ENCODE results near the gene SLC4A3.
"Not testable (repeated sequence)": the region's sequence is repeated elsewhere in the genome, so short reads cannot be mapped to it uniquely, and the experiment has no call there.

The SLC4A3 gene

DNA sequence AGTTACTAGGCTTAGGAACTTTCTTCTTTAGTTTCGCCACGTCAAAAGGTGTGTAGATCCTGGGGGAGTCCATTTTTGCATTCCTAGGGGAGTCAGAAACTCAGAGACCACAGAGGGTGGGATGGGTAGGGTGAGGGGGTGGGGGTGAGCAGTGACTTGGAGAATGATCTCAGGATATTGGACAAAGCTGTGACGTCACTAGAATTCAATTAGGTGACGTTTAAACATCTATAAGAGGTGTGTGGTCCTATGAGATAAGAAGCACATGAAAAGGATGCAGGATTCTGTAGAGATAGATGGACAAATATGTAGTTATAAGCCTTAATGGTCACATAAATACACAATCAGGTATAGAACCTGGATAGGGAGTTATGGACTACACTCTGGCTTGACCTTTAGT, 21.5 kb downstream of the SLC4A3 start:
- DNase-seq, result no peak

DNA sequence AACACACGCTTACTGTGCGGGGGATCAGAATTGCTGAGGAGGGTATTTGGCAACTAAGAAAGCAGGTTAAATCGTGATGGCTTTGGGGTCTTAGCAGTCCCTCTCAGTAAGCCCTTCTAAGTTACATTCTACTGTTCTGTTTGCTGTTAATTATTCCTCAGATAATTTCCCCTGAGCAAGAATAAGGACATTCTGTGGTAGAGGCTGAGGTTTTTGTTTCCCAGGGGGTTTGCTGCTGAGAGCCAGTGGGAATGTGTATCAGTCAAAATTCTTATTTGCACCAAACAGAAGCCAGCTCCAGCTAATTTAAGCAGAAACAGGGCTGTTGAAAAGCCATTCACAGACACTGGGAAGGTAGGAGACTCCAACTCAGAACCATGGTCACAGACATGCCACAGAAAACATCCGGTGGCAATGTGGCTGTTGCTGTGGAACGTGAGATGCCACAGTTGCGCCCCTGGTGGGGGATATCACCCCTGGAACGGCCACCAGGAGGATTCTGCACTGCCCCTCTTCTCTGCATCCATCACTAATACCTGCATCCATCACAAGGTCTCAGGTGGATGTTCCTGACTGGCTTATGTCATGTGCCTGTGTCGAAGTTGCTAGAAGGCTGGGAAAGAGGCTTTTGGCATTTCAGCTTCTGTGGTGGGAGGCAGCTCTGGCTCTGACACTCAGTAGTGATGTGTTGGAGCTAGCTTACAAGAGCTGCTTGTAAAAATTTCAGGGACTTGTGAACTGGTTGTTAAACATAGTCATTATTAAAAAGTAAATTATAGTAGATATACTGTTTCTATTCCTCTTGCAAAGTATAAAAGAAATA, 23.2 kb downstream of the SLC4A3 start:
- no peak for DNase-seq

DNA sequence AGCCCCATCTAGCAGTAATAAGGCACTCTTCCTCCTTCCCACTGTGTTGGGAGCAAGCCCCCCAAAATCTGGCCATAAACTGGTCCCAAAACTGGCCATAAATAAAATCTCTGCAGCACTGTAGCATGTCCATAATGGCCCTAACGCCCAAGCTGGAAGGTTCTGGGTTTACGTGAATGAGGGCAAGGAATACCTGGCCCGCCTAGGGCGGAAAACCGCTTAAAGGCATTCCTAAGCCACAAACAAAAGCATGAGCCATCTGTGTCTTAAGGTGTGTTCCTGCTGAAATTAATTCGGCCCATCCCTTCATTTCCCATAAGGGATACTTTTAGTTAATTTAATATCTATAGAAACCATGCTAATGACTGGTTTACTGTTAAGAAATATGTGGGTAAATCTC, 24.2 kb downstream of the SLC4A3 start:
- not testable (repeated sequence) for DNase-seq

- DNase-seq, result no peak
These were observed 29.1 kb downstream of the SLC4A3 start for GRCh38 chr2:219656526-219656925.

GRCh38 chr2:219658196-219658846, 30.9 kb downstream of the SLC4A3 start:
- DNase-seq, result no peak

- no peak for DNase-seq
These were observed 31.4 kb downstream of the SLC4A3 start for GRCh38 chr2:219658874-219659273.

DNA sequence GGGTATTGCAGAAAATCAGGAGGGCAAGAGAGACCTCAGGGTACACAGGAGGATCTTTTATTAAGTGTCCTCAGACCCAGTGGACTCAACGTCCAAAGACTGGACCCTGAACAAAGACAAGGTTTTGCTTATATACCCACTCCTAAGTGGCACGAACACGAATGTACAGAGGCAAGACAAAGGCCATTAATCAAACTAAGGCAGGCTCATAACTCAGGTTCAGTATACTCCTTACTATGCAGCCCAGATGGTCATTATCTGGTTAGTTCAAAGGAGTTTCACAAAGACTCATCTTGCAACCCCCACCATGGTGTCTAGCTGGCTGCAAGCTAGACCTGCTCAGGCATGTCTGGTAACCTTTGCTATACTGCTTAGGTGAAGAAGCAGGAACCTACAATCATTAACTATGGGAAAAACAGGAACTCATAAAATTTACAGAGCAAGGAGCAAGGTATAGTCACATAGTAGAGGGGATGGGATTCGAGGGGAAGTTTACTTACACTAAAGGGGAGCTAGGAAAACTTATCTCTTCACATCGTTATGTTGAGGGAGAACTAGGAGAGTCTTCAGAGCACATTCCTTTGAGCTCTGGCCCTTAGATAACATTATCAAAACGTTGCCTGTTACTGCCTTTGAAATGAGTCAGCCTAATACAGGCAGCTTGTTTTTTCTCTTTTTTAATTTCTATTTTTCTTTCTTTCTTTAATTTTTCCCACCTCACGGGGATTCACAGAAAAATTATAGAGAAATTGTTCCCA, 33.9 kb downstream of the SLC4A3 start:
- DNase-seq, result no peak

- no peak for DNase-seq
These were observed 34.5 kb downstream of the SLC4A3 start for GRCh38 chr2:219661955-219662395.

- DNase-seq, result no peak
These were observed 35.1 kb downstream of the SLC4A3 start for GRCh38 chr2:219662566-219662965.

GRCh38 chr2:219663116-219663762, 35.8 kb downstream of the SLC4A3 start:
- DNase-seq, result no peak

GRCh38 chr2:219664041-219664440, 36.6 kb downstream of the SLC4A3 start:
- DNase-seq, result no peak

DNA sequence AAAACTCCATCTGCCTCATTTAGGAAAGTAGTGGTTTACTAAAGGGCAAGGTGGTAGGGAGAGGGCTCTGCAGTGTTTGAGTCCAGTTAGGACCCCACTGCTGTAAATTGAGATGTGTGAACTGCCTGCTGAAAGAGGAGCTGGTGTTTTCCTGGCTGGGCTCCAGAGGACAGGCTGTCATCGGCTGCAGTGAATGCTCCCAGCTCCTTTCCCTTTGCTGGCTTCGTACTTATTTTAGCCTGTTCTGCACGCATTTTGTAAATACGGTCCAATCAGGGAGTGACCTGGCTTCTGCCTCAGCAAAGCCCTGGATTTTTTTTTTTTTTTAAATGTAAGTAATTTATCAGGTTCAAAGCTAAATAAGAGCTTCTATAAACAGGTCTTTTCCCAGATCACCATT, 37.5 kb downstream of the SLC4A3 start:
- DNase-seq, result no peak

- no peak for DNase-seq
These were observed 38.5 kb downstream of the SLC4A3 start for GRCh38 chr2:219665926-219666325.

GRCh38 chr2:219668316-219668715, 40.9 kb downstream of the SLC4A3 start:
- no peak for DNase-seq

DNA sequence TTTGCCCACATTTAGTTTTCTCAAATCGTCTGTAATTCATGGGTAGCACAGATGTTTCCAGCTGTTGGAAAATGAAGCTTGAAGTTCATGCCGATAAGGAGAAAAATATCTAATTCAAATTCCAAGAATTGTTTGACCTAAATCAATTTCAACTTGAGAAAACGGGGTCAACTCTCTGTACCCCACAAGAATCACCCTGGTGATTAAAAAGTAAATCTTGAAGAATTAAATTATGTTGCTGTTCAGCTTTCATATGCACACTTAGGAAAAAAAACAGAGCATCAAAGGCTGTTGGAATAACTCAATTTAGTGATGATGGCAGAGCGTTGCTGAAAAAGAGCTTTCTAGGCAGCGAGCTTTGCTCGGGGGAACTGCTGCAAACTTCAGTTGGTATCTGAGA, 43.0 kb downstream of the SLC4A3 start:
- DNase-seq, result no peak

- no peak for DNase-seq
These were observed 43.8 kb downstream of the SLC4A3 start for GRCh38 chr2:219671279-219671678.

DNA sequence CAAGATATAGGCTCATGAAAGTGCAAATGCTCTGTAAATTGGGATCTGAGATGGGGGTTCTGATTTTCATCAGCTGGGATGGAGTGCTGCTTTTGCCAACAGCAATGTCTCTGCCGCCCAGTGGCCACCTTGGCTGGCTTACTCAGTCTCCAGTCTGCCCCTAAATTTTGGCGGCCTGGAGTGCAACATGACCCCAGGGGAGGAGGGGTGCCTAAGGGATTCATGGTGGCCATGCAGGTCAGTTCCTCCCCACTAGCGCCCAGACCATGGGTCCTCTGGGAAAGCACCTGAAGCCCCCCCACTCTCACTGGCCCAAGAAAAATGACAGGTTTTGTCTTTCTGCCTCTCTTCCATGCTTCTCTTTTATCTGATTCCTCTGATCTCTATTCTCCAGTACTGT, 45.0 kb downstream of the SLC4A3 start:
- no peak for DNase-seq

DNA sequence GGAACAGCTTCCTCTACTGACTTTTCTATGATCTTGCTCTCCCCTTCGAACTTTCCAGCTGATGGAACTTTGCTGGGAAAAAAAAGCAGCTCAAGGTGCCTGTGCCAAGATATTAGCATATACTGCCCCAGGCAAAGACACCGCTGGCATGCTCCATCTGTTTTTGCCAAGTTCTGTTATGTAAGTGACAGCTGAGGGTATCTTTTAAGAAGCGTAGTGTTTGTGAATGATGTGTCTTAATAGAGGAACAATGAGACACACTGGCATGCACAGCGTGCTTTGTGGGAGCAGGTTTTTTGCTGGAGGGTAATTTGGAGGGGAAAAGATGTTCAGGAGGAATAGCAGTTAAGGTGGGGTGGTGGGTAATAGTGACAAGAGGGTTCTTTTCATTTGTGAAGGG, 47.8 kb downstream of the SLC4A3 start:
- DNase-seq, result no peak

DNA sequence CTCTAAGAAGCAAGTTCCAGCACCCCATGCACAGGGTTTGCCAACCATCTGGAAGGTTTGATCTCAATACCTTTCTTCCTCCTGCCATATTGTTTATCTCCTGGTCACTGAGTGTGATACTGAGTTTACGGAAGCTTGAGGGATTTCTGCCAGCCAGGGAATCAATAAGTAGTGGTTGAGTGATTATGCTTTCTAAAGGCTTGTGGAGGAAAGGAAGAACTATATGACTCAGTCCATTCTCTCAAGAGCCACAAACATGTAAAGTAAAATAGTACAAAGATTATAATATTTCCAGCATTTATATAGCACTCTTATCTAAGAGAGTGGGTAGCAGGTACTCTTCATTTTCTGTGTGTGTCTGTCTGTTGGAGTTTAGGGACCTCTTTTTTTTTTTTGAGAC, 49.2 kb downstream of the SLC4A3 start:
- no peak for DNase-seq

DNA sequence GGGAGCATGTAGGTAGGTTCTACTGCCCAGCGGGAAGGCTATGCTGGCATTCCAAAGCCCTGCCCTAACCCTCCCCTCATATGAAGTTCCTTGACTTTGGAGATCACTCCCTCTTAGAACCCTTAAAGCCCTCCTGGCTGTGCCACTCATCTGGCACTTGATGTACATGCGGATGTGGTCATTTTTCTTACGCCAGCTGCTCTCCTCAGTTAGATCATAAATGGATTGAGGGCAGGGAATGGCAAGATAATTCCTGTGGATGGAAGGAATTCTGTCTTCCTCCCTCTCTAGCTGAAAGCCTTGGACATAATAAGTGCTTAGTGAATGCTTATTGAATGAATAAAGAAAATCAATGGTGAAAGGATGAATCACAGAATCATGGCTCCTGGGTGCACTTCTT, 51.6 kb downstream of the SLC4A3 start:
- no peak for DNase-seq

GRCh38 chr2:219679571-219679970, 52.1 kb downstream of the SLC4A3 start:
- DNase-seq, result no peak

DNA sequence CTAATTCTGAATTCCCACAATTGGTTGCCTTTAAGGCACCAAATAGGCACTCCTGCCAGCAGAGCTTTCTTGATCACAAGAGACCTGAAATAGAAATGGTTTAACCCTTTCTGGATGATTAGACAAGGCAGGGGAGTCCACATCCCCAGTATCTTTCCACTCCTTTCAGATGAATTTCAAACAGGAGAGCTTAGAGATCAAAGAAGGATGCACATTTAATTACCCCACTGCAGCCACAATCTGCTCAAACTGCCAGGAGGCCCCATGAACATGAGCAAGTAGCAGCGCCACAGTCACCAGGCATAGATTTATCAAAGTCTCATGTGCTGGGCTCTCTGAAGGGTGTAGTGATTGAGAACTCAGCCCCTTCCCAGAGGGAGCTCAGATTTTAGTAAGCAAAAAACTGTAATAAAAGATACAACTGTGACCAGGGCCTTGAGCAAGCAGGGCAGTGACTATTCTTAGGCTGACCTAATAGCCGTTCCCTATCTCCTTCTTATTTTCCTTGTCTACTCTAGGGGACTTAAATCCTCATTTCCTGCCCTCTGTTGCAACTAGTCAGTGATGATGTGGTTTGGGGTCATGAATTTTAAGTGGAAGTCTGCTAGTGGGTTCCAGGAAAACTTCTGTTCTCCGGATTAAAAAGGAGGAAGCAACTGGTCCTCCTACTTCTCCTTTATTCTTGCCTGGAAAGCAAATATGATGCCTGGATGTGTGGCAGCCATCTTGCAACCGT, 53.7 kb downstream of the SLC4A3 start:
- no peak for DNase-seq
